ENCODE results near the gene CLEC18A.
"Not testable (repeated sequence)": the region's sequence is repeated elsewhere in the genome, so short reads cannot be mapped to it uniquely, and the experiment has no call there.

DNA sequence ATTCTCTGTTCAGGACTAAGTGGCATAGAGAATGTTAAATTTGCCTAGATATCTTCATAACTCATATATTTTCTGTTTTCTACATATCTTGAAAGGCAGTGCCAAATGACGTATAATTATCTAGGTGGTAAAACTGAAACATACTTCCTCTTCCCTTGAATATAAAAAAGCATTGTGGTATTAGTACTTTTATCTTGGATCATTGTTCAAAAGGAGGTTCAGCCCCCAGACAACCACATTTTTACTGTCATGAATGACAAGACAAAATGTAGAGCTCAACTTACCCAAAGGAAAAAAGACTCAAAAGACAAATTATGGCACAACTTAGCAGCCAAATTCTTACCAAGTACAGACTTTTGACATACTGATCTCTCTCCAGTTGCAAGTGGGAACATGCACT, 34.1 kb downstream of the CLEC18A start:
- not testable (repeated sequence) for TF ChIP-seq POLR2A (IDR thresholded peaks at IDR 0.05)
- TF ChIP-seq, protein P1, sequence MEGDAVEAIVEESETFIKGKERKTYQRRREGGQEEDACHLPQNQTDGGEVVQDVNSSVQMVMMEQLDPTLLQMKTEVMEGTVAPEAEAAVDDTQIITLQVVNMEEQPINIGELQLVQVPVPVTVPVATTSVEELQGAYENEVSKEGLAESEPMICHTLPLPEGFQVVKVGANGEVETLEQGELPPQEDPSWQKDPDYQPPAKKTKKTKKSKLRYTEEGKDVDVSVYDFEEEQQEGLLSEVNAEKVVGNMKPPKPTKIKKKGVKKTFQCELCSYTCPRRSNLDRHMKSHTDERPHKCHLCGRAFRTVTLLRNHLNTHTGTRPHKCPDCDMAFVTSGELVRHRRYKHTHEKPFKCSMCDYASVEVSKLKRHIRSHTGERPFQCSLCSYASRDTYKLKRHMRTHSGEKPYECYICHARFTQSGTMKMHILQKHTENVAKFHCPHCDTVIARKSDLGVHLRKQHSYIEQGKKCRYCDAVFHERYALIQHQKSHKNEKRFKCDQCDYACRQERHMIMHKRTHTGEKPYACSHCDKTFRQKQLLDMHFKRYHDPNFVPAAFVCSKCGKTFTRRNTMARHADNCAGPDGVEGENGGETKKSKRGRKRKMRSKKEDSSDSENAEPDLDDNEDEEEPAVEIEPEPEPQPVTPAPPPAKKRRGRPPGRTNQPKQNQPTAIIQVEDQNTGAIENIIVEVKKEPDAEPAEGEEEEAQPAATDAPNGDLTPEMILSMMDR (IDR thresholded peaks at IDR 0.05), result not testable (repeated sequence)
